GM18517 (cell line): Measurements from ENCODE around the gene DCANP1.

ENCODE experiments used
- ATAC-seq: cut with Tn5 transposase; IDR thresholded peaks from one replicate; pipeline ENCODE4 v1.9.1; 2021; ENCODE audit warnings: mild to moderate bottlenecking, moderate library complexity; ENCODE audit not compliant: unreplicated experiment

The DCANP1 gene

GRCh38 chr5:135426102-135427082 is 20.8 kb downstream of the DCANP1 start:
- ATAC-seq, result peak; percentile 76

GRCh38 chr5:135425641-135426040 is 21.5 kb downstream of the DCANP1 start:
- no peak for ATAC-seq

DNA sequence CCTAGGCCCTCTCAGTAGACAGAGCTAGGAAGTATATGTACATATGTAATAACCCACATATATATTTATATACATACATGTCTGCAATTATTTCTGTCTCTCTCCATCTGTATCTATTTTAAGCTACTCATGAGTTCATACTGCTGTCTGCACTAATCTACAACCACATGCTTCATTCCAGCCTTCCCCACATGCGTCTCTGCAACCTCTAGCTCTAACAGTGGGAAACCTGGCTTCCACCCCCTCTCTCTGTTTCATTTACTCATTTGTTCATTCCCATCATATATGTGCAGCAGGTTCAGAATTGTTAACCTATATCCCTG is 23.3 kb downstream of the DCANP1 start:
- ATAC-seq, result no peak

DNA sequence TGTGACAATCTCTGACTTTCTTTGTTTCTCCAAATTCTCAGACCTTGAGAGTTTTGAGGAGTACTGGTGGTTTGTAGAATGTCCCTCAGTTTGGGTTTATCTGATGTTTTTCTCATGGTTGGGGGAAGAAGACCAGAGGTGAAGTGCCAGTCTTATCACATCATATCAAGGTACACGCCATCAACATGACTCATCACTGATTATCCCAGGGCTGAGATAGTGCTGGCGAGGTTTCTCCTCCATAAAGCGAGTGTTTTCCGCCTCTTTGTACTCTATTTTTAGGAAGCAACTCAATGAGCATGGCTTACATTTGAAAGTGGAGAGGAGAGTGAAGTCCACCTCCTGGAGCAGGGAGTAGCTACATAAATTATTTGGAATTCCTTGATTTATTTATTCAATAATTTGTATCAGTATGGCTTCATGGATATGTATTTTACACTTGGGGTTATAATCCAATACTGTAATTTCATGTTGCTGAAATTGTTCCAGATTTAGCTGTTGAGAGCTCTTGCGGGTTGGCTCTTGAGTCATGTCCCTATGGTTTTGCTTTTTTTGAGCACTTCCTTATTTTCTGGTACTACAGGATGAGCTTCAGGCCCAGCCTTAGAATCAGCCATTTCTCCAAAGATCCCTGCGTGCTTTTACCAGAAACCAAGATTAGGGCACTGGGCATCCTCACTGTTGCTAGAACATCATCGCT is 23.9 kb downstream of the DCANP1 start:
- no peak for ATAC-seq

DNA sequence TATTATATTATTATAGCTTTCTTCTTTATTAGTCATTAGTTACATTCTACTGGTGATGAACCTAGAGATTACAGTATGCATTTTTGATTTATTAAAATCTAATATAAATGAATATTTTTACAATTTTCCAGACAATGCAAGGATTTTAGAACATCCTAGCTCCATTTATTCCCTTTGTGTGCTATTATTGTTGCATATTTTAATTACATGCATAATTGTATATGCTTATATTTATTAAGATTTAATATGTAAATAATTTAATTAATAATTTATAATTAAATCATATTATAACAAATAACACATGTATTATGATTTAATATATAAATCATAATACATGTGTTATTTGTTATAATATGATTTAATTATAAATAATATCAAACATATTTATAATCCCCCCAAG is 24.7 kb downstream of the DCANP1 start:
- no peak for ATAC-seq

DNA sequence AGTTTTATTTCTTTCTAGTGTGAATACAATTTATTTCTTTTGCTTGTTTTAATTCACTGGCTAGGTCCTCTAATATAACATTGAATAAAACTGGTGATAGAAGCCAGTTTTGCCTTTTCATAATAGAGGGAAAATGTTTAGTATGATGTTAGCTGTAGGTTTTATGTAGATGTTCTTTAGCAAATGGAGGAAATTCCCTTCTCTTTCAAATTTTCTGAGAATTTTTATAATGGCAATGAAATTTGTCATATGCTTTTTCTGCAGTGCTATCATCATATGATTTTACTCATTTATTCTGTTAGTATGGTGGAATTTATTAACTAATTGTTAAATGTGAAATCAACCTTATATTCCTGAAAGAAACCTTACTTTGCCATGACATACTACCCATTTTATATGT is 30.1 kb downstream of the DCANP1 start:
- no peak for ATAC-seq

DNA sequence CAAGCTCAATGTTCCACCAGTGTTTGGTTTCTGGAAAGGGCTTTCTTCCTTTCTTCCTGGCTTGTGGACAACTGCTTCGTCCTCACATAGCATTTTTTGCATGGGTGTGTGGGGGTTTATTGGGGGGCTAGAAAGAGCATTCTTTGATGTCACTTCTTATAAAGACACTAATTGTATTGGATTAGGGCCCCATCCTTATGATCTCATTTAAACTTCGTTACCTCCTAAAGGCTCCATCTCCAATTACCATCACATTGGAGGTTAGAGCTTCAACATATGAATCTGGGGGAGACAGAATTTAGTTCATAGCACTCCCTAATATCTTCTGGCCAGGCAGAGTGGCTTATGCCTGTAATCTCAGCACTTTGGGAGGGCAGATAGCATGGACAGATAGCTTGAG is 42.1 kb downstream of the DCANP1 start:
- ATAC-seq, result no peak

DNA sequence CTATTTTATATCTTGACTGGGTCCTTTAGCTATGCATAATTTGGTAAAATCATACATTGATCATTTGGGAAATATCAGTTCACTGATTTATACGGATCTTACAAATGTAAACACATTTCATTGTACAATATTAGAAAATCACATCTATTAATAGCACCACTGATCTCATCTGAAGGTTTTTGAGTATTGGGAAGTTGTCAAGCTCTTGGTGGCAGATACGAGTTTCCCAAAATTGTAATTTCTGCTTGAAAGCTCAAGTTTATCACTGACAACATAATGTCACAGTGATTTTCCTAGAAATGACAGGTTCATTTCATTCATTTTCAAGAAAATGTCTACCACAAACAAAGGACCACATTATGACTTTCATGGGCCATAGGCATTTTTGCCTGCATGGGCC is 45.1 kb downstream of the DCANP1 start:
- no peak for ATAC-seq

- ATAC-seq, result no peak
Observed at GRCh38 chr5:135400866-135401265, 46.3 kb downstream of the DCANP1 start.

DNA sequence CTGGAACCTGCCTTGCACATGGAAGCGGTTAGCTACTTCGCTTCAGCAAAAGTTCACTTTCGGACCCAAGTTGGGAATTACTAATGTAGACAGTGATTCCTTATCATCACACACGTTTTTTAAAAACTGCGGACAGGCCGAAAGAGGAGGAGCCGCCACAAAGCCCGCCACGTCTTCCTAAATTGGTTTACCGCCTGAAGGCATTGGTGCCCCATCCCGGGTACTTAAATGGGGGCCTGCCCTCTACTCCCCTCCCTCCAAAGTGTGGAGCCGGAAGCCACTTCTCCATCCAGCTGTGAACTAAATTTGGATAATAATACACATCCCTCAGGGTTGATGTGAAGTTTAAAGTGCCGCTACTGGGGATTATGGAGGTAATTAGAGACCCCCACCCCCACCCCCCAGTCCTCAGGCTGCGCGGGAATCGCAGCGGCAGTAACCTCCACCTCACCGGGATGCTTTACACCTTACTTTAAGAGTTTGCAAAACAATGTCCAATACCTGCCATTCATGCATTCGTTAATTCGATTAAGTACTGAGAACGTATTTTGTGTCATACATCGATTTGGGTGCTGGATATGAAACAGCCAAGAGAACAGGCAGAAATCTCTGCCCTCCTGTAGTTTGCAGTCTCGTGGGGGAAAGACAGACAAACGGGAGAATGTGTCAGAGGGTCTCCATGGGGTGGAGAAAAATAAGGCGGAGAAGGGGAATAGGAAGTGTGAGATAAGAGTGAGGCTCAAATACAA is 47.2 kb downstream of the DCANP1 start:
- no peak for ATAC-seq

- ATAC-seq, result peak; percentile 81
Observed at GRCh38 chr5:135398855-135399793, 48.0 kb downstream of the DCANP1 start, which contains the start of gene MACROH2A1. MACROH2A1 (minus strand) TSS chr5:135399231; CDS start chr5:135389093, 10,138 bp downstream.

- peak; percentile 22 for ATAC-seq
Observed at GRCh38 chr5:135398160-135398854, 48.8 kb downstream of the DCANP1 start.

DNA sequence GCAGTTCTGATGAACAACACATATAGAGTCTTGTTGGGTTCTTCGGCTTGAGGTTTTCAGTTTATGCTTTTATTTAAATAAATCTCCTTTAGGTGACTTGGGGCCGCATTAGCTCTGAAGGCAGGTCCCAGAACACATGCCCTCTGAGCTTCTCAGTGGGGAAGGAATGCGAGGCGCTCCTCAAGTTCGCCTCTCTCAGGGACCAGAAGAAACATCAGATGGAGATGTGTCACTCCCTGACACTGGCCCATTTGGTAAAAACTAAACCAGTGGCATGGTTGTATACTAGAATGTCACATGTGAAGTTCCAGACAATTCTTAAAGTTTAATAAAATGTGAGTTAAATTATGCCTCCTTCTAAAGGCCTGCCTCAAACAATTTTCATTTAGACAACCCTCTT is 50.1 kb downstream of the DCANP1 start:
- ATAC-seq, result no peak

DNA sequence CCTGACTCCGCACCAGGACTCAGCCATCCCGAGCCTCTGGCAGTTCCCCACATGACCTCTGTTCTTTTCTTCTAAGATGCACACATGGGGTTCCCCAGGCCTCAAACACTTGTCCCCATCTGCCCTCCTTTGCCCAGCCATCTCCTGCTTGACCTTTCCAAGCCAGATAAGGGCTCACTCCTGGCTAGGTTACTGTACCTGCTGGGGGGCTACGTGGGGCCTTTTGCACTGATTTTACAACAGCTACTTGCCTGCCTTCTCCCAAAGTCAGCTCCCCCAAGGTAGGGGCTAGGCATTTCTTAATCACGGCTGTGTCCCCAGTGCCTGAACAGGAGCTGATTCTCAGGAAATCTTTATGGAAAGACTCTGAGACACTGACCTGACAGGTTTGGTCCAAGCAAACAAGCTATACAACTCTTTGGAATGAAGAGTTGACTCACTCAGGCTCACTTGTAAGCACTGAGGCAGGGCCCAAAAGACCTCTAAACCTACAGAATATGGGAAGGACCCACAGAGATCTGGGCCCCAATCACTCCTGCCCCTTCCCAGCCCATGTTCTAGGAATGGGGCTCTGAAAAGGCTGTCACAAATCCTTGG is 50.6 kb downstream of the DCANP1 start:
- no peak for ATAC-seq

- no peak for ATAC-seq
Observed at GRCh38 chr5:135395866-135396265, 51.3 kb downstream of the DCANP1 start.

DNA sequence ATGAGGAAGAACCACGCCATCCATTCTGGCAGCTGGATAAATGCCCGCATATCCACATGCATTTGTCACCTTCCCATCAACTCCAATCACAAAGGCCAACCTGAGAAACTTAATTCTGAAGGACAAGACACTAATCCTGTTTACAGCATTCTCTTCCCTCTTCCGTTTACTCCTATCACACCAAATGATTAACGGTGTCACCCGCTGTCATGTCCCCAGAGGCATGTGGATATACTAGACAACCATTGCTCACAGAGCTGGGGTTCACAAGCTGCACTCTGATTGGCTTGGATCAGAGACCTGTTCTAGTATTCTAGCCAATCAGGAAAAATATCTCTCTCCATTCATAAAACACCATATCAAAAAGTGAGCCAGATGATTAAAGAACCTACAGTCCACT is 51.7 kb downstream of the DCANP1 start:
- no peak for ATAC-seq
